NCI-H345 (cell line): Measurements from ENCODE around the gene COL4A2.
A peak's percentile ranks its signal among the peaks of the same experiment; 100 is the strongest.
"Not testable (repeated sequence)": the region's sequence is repeated elsewhere in the genome, so short reads cannot be mapped to it uniquely, and the experiment has no call there.

Experiments
- DNase-seq: peaks from one replicate; lab custom pipeline; 2025; lab: John Stamatoyannopoulos, UW

The COL4A2 gene

GRCh38 chr13:110438776-110439175 is 131.7 kb downstream of the COL4A2 start:
- no peak for DNase-seq

- no peak for DNase-seq
Observed at GRCh38 chr13:110440946-110441731, 134.1 kb downstream of the COL4A2 start.

GRCh38 chr13:110442930-110443621 is 136.0 kb downstream of the COL4A2 start:
- peak; percentile 5 for DNase-seq

- no peak for DNase-seq
Observed at GRCh38 chr13:110443622-110444225, 136.6 kb downstream of the COL4A2 start.

- no peak for DNase-seq
Observed at GRCh38 chr13:110444226-110444653, 137.2 kb downstream of the COL4A2 start.

GRCh38 chr13:110445183-110445582 is 138.1 kb downstream of the COL4A2 start:
- no peak for DNase-seq

GRCh38 chr13:110445722-110446574 is 138.9 kb downstream of the COL4A2 start:
- no peak for DNase-seq

- no peak for DNase-seq
Observed at GRCh38 chr13:110446575-110446890, 139.4 kb downstream of the COL4A2 start.

GRCh38 chr13:110447058-110447511 is 140.0 kb downstream of the COL4A2 start:
- no peak for DNase-seq

GRCh38 chr13:110447801-110448200 is 140.7 kb downstream of the COL4A2 start:
- DNase-seq = no peak

- no peak for DNase-seq
Observed at GRCh38 chr13:110448230-110448629, 141.1 kb downstream of the COL4A2 start.

GRCh38 chr13:110448677-110449076 is 141.6 kb downstream of the COL4A2 start:
- no peak for DNase-seq

- no peak for DNase-seq
Observed at GRCh38 chr13:110449219-110450015, 142.3 kb downstream of the COL4A2 start.

GRCh38 chr13:110450016-110450900 is 143.2 kb downstream of the COL4A2 start:
- no peak for DNase-seq

GRCh38 chr13:110450941-110451730 is 144.1 kb downstream of the COL4A2 start:
- no peak for DNase-seq

GRCh38 chr13:110453091-110453490 is 146.0 kb downstream of the COL4A2 start:
- not testable (repeated sequence) for DNase-seq

- DNase-seq = no peak
Observed at GRCh38 chr13:110453797-110454196, 146.7 kb downstream of the COL4A2 start.

- no peak for DNase-seq
Observed at GRCh38 chr13:110454227-110454859, 147.3 kb downstream of the COL4A2 start.

- no peak for DNase-seq
Observed at GRCh38 chr13:110454956-110455355, 147.9 kb downstream of the COL4A2 start.
